Left lobe of liver (tissue), 2 donors: ENCODE results near the gene COL23A1. TPM values are rescaled to one million over a fixed set of nuclear protein-coding genes. Genes with fewer than 3 reads are reported as not detected.

Experiments
- ATAC-seq: fragments of 200-7000 bp; cut with Tn5 transposase; one replicate; pipeline ENCODE4 v1.9.1; 2020; ENCODE audit warnings: mild to moderate bottlenecking, moderate library complexity
- DNase-seq: peaks from one replicate; pipeline ENCODE4 v3.0.0-alpha.2; 2020; ENCODE audit warnings: low spot score
- total RNA-seq: library from RNA; stranded (reverse); gene quantifications from one replicate; pipeline ENCODE4 v1.2.1, GENCODE V29; 2021
- donor health status: DM: no; HTN: no; CAD: no; lungs with moderate emphysema.
- donor health status: DM: no; HTN: yes; CAD: no.

The COL23A1 gene
- total RNA-seq, 1 donor from 2014 or later = 1.2 TPM

DNA sequence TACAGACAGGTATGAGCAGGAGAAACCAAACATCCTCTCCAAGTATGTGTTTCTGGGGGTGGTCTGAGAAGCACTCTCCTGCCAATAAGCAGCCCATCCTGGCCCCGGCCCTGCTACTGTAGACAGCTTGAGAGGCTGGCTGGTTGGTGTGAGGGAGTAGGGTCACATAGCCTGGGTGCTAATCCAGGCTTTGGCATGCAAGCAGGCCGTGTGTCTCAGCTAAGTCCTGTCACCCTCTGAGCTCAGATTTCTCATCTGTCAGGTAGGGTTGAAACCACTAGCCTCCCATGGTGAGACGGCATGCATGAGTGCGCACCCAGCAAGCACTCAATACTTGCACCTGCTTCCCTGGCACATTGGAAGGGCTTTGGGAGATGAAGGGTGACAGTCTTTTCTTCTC lies 307.8 kb downstream of the COL23A1 start:
- DNase-seq (no peak), ATAC-seq (no peak)

DNA sequence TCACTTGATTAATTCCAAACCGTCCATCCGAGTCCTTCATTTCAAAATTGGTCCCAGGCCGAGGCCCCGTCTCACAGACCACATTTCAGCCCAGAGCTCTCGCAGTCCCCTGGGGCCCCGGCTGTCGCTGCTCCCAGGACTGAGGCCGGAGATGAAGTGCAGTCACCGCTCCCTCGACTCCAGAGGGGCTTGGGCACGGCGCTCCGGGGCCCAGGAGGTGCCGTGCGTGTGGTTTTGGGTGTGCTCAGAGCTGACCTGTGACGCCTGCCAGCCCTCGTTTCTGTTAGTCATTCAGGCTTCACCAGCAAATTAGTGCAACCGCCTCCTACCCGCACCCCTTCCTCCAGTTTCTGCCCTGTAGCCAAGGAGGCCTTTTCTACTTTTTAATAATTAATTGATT lies 308.9 kb downstream of the COL23A1 start:
- ATAC-seq (no peak), DNase-seq (no peak)

DNA sequence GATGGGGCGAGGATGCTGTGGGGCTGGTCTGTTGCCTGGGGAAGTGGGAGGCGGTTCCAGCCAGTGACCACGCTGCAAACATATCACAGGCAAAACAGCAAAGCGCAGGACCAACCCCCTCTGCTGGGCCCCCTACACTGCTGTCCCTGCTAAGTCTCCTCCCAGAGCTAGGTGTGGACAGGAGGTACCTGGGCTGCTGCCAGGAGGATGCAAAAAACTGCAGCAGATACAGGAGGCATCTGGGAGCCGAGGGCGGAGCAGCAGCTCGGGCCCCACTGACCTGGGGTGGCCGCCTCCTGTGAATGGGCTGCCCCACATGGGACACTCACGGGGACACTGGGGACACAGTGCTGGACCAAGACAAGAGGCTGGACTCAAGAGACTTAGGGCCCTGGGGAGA lies 309.6 kb downstream of the COL23A1 start:
- no peak for ATAC-seq
- no peak for DNase-seq

DNA sequence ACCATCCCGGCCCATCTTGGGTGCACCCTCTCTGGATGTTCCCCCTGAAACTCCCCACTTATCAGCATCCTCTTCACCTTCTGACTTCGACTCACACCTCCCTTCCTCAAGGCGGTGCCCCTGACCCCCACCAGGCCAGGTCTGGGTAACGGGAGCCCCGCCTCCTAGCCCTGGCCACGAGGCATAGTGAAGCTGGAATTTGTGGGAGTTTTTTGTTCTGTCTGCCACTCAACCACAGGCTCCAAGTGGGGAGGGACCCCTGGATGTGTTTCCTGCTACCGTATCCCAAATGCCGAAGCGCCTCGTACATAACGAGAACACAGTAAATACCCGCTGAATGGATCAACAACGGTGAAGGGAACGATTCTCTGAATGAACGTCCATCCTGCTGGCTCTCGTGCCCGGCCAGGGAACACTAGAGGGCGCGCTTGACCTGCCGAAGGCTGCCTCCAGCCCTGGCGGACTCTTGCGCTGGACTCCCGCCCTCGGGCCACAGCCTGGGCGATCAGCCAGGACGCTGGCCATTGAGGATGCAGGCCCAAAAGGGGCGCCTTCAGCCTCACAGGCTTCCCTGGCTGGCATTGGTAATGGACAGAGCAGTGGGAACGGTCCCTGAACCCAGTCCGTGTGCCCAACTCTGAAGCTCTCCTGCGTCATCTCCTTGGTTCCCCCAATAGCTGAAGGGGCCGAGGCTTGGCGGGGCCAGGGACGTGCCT lies 310.3 kb downstream of the COL23A1 start:
- ATAC-seq = peak; percentile 99
- peak; percentile 92 for DNase-seq

DNA sequence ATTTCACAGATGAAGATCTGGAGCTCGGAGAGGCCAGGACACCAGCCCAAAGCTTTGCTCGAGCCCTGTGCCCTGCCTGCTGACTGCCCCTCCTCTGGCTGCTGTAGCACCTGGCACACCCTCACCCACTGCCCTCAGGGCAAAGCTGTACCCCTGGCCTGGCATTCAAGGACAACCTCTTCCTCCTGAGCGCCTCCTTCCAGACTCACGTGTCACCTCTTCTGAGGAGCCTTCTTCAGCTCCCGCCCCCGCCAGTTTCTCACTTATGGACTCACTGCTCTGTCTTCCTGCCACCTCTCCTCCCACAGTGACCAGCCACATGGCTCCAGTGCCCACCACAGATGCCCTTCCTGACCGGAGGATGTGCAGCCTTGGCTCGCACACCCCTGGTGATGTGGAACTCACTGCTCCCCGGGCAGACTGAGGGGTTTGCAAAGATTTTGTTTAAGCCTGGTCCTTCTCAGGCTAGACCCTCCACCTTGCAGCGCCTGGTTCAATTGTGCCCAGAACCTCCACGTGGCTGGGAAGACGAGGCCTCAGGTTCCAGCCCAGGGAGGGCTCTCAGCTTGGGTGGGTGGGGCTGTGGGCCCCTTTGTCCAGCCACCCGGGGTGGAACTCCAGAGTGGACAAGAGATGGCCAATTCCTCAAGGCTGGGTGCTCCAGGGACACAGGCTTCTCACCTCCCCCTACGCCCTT lies 311.0 kb downstream of the COL23A1 start:
- ATAC-seq = no peak

DNA sequence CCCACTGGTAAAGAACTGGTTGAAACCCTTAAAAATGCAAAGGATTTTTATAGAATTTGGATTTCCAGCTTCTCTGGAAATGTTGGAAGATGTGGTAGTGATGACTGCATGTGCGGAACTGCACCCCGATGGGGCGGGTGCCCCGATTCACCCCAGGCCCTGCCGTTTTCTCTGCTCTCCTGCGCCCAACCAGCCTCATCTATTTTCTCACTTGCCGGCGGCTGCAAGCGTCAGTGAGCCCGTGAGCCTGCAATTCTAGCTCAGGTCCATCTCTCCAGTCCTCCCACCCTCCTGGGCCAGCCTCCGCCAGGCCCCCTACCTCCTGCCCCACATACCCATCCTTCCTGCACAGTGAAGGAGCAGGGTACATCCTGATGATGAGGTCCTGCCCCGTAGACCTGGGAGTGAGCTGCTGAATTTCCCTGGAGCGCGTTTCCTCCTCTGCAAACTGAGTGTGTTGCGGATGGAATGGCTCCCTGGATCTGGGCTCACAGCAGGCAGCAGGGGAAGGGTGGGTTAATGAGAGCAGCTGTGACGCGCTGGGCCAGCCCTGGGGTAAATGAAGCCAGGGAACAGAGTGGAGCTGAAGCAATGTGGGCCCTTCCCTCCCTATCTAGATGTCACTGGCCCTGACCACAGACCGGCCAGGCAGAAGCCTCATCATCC lies 311.7 kb downstream of the COL23A1 start:
- no peak for ATAC-seq
- DNase-seq = no peak

More for the DNA sequence above, 311.0 kb downstream of the COL23A1 start:
- no peak for DNase-seq

DNA sequence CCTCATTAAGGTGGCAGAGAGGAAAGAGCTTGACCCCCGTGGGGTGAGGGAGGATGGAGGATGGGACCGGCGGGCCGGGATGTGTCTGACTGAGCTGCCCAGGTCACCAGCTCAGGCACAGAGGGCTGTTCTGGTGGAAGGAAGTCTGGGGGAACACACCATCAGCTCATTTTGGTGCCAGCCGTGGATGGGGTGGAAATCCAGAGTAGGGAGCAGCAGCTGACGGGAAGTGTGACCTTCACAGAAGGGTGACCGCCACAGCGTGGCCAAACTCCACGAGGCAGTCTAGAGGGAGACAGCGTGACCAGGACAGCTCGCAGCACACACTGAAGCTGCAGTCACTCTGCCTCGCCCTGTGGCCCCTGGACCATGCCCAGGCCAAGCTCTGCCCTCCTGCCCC lies 312.3 kb downstream of the COL23A1 start:
- DNase-seq (no peak), ATAC-seq (no peak)

DNA sequence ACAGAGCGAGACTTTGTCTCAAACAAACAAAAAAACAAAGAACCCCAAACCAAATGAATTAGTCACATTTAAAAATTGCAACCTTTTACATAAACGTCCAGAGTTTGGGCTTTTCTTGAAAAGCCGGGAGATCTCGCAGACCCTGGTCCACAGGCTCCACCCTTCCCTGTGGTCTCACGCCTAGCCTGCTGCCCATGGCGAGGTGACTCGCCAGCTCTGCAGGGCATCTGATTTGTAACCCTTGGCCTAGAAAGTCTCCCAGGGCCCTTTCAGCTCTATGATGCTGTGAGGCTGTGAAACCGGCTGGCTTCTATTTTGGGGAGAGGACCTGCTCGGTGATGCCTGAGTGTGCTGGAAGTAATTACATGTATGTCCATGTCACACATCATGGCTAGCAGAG lies 312.8 kb downstream of the COL23A1 start:
- no peak for DNase-seq

DNA sequence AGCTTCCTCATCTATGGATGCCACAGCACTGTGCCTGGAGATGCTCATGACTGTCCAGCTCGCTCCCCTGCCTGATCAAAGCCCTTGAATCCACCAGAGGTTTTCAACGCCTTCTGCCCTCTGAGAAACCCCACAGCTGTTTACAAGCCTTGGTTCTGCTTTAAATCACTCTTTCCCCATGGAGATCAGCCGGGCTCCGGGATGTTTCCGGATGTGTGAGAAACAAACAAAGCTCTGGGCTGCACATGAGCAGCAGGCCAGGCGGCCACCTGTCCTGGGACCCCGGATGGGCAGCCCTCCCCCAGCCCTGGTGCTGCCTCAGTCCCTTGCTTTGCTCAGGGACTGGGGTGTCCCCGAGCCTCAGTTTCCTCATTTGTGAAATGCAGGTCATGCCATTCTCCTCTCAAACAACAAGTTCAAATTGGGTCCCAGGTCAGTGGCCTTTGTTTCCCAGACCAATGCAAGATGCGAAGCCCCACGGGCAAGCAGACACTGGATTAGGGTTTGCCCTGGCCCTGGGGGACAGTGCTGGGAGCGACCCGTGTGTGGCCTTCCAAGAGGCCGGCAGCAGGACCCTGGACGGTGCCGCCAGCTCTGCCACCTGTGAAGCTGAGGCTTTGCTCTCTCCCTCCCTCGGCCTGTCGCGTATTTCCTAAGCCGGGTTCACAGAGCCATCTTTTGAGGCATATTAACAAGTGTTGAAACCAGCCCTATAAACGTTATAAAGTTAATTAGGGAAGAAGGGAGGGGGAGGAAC lies 315.2 kb downstream of the COL23A1 start:
- no peak for DNase-seq
- ATAC-seq = no peak

More for the DNA sequence above, 312.8 kb downstream of the COL23A1 start:
- no peak for ATAC-seq

DNA sequence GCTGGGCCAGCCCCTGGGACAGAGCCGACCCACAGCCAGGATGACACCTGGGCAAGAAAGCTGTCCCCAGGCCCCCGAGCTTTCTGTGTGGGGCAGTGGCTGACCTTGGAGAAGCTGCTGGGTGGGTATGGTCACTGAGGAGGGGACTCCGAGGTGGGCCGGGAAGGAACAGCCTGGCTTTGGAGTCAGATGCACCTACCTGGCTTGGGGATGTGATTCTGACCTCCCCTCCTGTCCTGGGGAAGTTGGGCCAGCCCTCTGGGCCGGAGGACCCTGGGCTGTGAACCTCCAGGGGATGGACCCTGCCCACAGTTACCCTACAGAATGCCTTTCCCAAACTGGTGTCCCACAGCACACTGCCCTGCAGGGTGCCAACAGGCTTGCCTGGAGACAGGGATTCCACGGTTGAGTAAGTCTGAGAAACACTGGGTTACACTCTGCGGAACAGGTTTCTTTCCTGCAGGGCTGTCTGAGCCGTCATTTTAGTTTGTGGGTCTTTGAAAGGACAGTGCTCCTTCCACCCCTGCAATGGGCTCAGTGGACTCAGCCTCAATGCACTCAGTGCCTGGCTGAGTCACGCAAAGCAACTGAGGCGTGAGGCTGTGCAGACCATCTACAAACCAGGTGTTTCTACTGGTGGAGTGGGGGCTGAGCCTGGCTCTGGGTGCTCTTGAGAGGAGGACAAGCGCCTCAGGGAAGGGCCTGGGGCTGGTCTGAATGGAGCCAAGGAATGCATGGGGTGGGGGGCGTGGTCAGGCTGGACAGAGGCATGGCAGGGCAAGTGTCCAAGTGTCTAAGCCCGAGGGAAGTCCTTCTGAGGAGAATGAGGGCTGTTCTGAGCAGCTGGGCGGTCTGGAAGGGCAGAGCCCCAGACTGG lies 316.3 kb downstream of the COL23A1 start:
- ATAC-seq (no peak), DNase-seq (no peak)

DNA sequence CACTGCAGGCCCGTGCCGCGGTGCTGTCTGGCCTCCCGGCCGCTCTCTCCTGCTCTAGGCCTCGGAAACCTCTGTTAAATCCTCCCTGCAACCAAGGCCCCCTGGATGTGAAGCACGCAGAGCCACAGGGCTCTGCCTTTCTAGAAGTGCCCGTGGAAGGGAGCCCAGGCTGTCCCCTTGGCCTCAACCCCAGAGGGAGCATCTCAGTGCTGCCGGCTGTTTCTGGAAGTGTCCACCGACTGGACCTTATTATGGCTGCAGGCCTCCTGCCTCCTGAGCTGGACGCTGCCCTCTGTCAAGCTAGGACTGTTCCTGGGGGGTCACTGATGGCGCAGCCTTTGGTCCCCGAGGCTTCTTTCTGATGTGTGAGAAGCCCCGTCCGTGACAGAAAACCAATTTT lies 317.2 kb downstream of the COL23A1 start:
- DNase-seq (no peak), ATAC-seq (no peak)

DNA sequence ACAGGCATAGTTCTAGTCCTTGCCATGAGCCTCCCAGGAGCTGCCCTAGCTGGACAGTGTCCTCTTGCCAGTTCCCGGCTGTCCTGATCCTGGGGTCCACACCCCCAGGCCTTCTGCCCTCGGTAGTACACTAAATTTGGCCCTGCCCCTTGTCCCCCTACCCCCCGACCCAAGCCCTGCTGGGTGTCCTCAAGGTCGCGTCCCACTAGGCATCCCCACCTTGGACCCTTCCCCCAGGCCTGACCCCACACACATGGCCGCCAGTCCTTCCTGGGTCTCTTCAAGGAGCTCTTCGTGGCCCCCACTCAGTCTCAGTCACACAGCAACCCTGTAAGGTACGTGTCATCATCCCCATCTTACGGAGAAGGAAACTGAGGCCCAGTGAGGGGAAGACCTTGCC lies 317.6 kb downstream of the COL23A1 start:
- ATAC-seq = no peak

DNA sequence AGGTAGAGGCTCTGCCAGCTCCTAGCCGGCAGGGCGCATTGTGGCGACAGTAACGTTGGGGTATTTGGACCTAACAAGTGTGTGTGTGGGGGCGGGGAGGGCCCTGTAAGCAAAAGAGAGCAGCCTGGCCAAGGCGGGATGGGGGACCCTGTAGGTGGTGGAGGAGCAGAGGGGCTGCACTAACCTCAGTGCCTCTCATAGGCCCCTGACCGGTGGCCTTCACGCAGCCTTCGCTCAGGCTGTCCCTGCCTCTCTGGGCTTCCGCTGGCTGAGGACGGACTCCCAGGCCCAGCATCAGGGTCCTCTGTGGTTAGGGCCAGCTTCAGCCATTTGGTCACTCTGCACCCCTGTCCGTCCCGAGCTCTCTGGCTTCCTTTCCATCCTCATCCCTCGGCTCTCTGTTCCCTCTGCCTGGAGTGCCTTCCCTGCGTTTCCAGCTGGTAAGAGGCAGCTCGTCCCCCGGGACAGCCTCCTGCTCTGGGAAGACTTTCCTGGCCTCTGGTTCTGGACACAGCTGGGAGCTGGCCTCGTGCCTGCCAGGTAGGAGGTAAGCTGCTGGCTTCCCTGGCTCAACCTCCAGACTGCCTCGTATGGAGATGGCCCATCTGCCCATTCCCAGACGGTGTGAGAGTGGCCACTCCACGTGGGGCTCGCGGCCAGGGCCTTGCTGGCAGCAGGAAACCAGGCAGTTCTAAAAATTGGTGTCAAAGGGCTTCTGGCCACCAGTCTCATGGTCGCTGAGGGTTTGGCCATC lies 318.3 kb downstream of the COL23A1 start:
- no peak for DNase-seq

More for the DNA sequence above, 317.6 kb downstream of the COL23A1 start:
- no peak for DNase-seq

DNA sequence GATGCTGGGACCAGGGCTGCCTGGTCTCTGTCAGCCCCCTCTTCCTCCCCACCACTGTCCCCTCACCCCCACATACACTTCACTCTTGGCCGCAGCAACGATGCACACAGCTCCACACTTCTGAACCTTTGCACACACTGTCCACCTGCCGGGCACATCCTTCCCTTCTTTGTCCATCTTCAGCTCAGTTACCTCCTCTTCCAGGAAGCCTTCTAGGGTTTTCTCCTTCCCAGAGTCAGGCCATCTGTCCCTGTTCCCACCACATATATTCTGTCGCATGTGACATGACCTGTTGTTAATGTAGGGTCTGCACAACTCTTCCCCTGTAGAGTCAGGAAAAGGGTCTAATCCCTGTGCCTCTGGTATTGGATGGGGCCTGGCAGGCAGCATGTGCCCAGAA lies 319.0 kb downstream of the COL23A1 start:
- DNase-seq = no peak
- no peak for ATAC-seq

More for the DNA sequence above, 318.3 kb downstream of the COL23A1 start:
- no peak for ATAC-seq

DNA sequence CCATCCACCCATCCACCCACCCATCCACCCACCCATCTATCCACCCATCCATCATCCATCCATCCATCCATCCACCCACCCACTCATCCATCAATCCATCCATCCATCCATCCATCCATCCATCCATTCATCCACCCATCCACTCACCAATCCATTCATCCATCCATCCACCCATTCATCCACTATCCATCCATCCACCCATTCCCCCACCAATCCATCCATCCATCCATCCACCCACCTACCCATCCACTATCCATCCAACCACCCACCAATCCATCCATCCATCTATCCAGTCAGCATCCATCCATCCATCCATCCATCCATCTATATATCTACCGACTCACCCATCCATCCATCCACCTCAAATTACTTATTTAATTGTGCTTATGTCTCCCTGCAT lies 320.7 kb downstream of the COL23A1 start:
- ATAC-seq = no peak
- DNase-seq = no peak

DNA sequence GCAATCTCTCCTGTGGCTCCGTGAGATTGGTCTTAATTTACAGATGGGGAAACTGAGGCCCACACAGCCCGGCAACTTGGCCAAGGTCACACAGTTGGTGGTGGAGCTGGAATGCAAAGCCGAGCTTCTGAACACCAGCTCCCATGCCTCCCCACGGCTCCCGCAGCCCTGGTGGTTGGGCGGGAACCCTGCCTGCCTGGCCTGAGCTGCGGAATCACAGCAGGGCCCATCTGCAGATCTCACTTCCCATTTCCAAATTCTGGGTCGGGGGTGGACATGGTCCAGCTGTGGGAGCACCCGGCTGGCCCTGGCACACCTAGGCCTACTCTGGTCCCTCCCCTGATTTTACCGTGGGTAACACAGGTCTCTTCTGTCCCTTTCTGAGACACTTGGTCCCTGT lies 322.3 kb downstream of the COL23A1 start:
- ATAC-seq (no peak), DNase-seq (no peak)

DNA sequence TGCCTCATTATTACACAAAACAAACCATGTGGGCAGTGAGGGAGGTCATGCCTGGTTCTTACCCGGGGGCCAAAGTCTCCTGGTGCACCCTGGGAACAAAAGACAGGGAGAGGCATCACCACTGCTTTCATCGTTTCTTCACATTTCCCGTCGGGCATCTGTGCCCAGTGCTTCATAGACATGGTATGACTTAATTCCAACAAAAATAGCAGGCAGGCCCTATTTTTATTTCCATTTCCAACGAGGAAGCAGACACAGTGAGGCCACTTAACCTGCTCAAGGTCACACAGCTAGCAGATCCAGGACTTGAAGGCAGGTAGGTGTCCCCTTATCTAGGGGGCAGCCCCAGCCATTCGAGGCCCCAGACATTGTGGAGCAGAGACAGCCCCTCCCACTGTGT lies 322.9 kb downstream of the COL23A1 start:
- DNase-seq = no peak
- ATAC-seq = no peak

DNA sequence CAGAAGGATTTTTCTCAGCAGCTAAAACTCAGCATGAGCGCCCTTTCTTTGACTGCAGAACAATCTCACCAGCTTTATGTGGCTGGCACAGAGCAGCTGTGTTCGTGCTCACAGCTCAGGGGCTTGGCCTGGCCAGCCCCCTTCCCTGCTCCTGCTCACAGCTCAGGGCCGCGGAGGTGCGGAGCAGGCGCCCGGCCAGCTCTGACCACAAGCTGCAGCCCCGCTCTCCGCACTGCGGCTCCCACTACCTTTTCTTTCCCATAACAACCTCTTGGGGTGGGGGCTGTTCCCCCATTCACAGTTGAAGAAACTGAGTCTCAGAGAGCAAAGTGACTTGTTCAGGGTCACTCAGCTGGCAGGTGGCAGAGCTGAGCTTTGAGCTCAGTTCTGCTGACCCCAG lies 323.6 kb downstream of the COL23A1 start:
- ATAC-seq (no peak), DNase-seq (no peak)

DNA sequence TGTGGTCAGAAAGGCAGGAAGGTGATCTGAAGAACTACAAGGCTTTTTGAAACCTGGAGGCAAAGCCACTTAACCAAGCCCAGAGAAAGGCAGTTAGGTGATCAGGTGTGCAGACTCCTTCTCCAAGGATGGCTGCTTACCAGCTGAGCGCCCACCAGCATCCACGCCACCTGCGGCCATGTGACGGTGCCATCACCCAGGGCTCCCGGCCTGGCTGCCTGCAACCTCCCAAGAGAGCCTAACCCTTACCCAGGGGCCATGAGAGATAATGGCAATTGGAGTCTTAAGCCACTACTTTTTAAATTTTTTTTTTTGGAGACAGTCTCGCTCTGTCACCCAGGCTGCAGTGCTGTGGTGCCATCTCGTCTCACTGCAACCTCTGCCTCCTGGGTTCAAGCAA lies 324.4 kb downstream of the COL23A1 start:
- DNase-seq (no peak), ATAC-seq (no peak)

DNA sequence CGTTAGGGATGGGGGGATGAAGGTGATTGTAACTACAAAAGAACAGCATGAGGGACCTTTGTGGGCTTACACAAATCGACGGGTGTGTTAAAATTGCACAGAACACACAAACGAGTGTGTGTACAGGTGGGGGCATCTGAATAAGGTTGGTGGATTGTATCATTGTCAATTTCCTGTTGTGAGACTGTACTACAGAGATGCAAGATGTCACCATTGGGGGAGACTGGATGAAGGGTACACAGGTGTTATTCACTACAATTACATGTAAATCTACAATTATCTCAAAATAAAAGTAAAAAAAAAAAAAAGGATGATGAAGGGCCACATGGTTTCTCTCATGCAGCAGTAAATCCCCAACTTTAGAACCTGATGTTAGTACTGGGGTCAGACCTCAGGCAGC lies 326.1 kb downstream of the COL23A1 start:
- DNase-seq (no peak), ATAC-seq (no peak)
